H1 (cell line): ENCODE data around the gene AEBP1. TPM values are rescaled to one million over a fixed set of nuclear protein-coding genes. Genes with fewer than 3 reads are reported as not detected.
A peak's percentile ranks its signal among the peaks of the same experiment; 100 is the strongest.

Experiments
- BACH1 ChIP-seq: IDR thresholded peaks from 2 replicates; pipeline ENCODE4 v1.6.1; 2012; ENCODE audit warnings: low read length, improper control_type of control experiment
- BCL11A ChIP-seq, 2 experiments: IDR thresholded peaks; one replicate each; pipeline ENCODE4 v1.6.1; 2011; ENCODE audit warnings: low read depth in 2 of 2, low read length in 2 of 2, mild to moderate bottlenecking in 2 of 2
- CHD2 ChIP-seq: IDR thresholded peaks from 2 replicates; pipeline ENCODE4 v1.6.1; 2012; ENCODE audit warnings: low read length, improper control_type of control experiment
- HDAC2 ChIP-seq, 2 experiments: fragments of 300-600 bp in 1 of 2; sonication (generic) in 1 of 2; IDR thresholded peaks; 2 replicates each; pipeline ENCODE4 v1.6.1; 2011 to 2012; ENCODE audit warnings: low read depth in 2 of 2, low read length in 2 of 2, mild to moderate bottlenecking in 2 of 2, moderate library complexity in 2 of 2, borderline replicate concordance in 1 of 2, inconsistent platforms in 1 of 2
- JUN ChIP-seq: IDR thresholded peaks from 2 replicates; pipeline ENCODE4 v1.6.1; 2011; ENCODE audit warnings: low read depth, mild to moderate bottlenecking, improper control_type of control experiment, low read length
- MAX ChIP-seq: IDR thresholded peaks from 2 replicates; pipeline ENCODE4 v1.6.1; 2012; ENCODE audit warnings: inconsistent platforms
- NRF1 ChIP-seq: IDR thresholded peaks from 2 replicates; pipeline ENCODE4 v1.6.1; 2011; ENCODE audit warnings: mild to moderate bottlenecking, low read depth, low read length, improper control_type of control experiment
- POLR2A ChIP-seq, 2 experiments: IDR thresholded peaks; 1 replicate in 1 of 2; 2 replicates in 1 of 2; pipeline ENCODE4 v1.6.1; 2011; ENCODE audit warnings: low read depth in 2 of 2, low read length in 2 of 2, mild to moderate bottlenecking in 2 of 2; ENCODE audit errors: control extremely low read depth in 1 of 2
- SP1 ChIP-seq: IDR thresholded peaks from 2 replicates; pipeline ENCODE4 v1.6.1; 2011; ENCODE audit warnings: low read depth, low read length
- SP4 ChIP-seq: IDR thresholded peaks from 2 replicates; pipeline ENCODE4 v1.6.1; 2012; ENCODE audit warnings: low read length, inconsistent platforms
- SRF ChIP-seq: IDR thresholded peaks from 2 replicates; pipeline ENCODE4 v1.6.1; 2011; ENCODE audit warnings: mild to moderate bottlenecking, low read depth, low read length, moderate library complexity
- TAF1 ChIP-seq: IDR thresholded peaks from 2 replicates; pipeline ENCODE4 v1.6.1; 2011; ENCODE audit warnings: mild to moderate bottlenecking, low read depth, low read length
- YY1 ChIP-seq: IDR thresholded peaks from 2 replicates; pipeline ENCODE4 v1.6.1; 2011; ENCODE audit warnings: low read depth, mild to moderate bottlenecking, low read length
- polyA plus RNA-seq, 7 experiments: library from polyadenylated mRNA; depleted of rRNA in 3 of 7; stranded (reverse) in 5 of 7; unstranded in 2 of 7; fragments of >200 nt in 5 of 7; fragments of 200-250 nt in 2 of 7; gene quantifications; 1 replicate in 5 of 7; 2 replicates in 1 of 7; 4 replicates in 1 of 7; pipeline versions ENCODE4 v1.2.1 to v1.2.3, GENCODE V29; 2011 to 2013; ENCODE audit warnings: missing spikeins in 2 of 7, mixed read lengths in 2 of 7
- total RNA-seq: library from RNA; stranded (reverse); fragmentation: NEBNext Ultra II Directional; extraction: Animal tissue kit (Norgen Biotek cat#: 25700); gene quantifications from 2 replicates; pipeline ENCODE4 v1.2.1, GENCODE V29; 2021
- TF ChIP-seq, protein P1 (sequence below): IDR thresholded peaks from 2 replicates; pipeline ENCODE4 v1.6.1; 2012; ENCODE audit warnings: inconsistent platforms

The AEBP1 gene
- total and polyA plus RNA-seq, 2 of the 8 experiments (the other 6 are each of a cell fraction or from before 2014, with no cell fraction given), result 10.4 to 41.2 TPM

GRCh38 chr7:44123190-44124003, 19.3 kb downstream of the AEBP1 start, which contains the start of gene POLD2 (continued):
- TF ChIP-seq MAX (peak; percentile 81), YY1 (peak; percentile 76), JUN (no peak), NRF1 (no peak), SP1 (peak; percentile 76; the same call in 1 of the 2 replicates), BACH1 (peak; percentile 52; the same call in 1 of the 2 replicates), HDAC2 (IDR thresholded peaks at IDR 0.05; ENCODE audit: borderline replicate concordance in 1 of 2, low read depth in 2 of 2, low read length in 2 of 2) (peak in 1 of 2 experiments; percentile 86; a peak in 1 of 4 replicates), POLR2A (IDR thresholded peaks at IDR 0.05; ENCODE audit: control extremely low read depth in 1 of 2, low read depth in 2 of 2, low read length in 2 of 2) (peak in 1 of 2 experiments; percentile 71; a peak in 2 of 3 replicates), SRF (no peak), TAF1 (peak; percentile 63), CHD2 (0 out of 2 replicates have a peak, but pooled peaks have one; percentile 17), SP4 (peak; percentile 89; the same call in 1 of the 2 replicates), BCL11A (IDR thresholded peaks at IDR 0.05; ENCODE audit: low read depth in 2 of 2, low read length in 2 of 2) (no peak)
- TF ChIP-seq, protein P1, sequence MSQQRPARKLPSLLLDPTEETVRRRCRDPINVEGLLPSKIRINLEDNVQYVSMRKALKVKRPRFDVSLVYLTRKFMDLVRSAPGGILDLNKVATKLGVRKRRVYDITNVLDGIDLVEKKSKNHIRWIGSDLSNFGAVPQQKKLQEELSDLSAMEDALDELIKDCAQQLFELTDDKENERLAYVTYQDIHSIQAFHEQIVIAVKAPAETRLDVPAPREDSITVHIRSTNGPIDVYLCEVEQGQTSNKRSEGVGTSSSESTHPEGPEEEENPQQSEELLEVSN, result peak; percentile 57
